ENCODE results near the gene GAGE13. TPM values are rescaled to one million over a fixed set of nuclear protein-coding genes. Genes with fewer than 3 reads are reported as not detected.

GAGE13 gene
- polyA plus RNA-seq, 1 experiment = not detected

Other genes starting within 250 kb of the GAGE13 start
- gene GPKOW, start 207.8 kb upstream of the GAGE13 start, polyA plus RNA-seq (2011; rRNA removed) = 28.2 and 33.1 TPM in 2 replicates
- 0.45 and 0.67 TPM in 2 replicates for gene MAGIX, start 168.8 kb upstream of the GAGE13 start, polyA plus RNA-seq (2011; rRNA removed)
- gene PLP2, start 159.7 kb upstream of the GAGE13 start, polyA plus RNA-seq (2011; rRNA removed) = 217 and 225 TPM in 2 replicates
- 4.0 and 6.9 TPM in 2 replicates for gene PRICKLE3, start 145.2 kb upstream of the GAGE13 start, polyA plus RNA-seq (2011; rRNA removed)
- gene SYP, start 131.4 kb upstream of the GAGE13 start, polyA plus RNA-seq (2011; rRNA removed) = 0.07 and 0.10 TPM in 2 replicates
- gene CACNA1F, start 98.2 kb upstream of the GAGE13 start, polyA plus RNA-seq (2011; rRNA removed) = 0.01 TPM in 1 of 2 replicates, not detected in the other
- gene CCDC22, start 96.1 kb upstream of the GAGE13 start, polyA plus RNA-seq (2011; rRNA removed) = 9.3 and 13.8 TPM in 2 replicates
- 0.12 and 0.18 TPM in 2 replicates for gene FOXP3, start 66.9 kb upstream of the GAGE13 start, polyA plus RNA-seq (2011; rRNA removed)
- gene PPP1R3F, start 61.8 kb upstream of the GAGE13 start, polyA plus RNA-seq (2011; rRNA removed) = 2.5 and 3.5 TPM in 2 replicates
- not detected in 2 replicates for gene GAGE10, start 27.9 kb upstream of the GAGE13 start, polyA plus RNA-seq (2011; rRNA removed)
- gene GAGE12J, start 9.5 kb upstream of the GAGE13 start, polyA plus RNA-seq (2011; rRNA removed) = not detected in 2 replicates
- gene GAGE12C, start 200.6 kb downstream of the GAGE13 start, polyA plus RNA-seq (2011; rRNA removed) = not detected in 2 replicates
- not detected in 2 replicates for gene GAGE12D, start 210.2 kb downstream of the GAGE13 start, polyA plus RNA-seq (2011; rRNA removed)
- gene GAGE12E, start 219.7 kb downstream of the GAGE13 start, polyA plus RNA-seq (2011; rRNA removed) = not detected in 2 replicates
- gene GAGE12F, start 229.3 kb downstream of the GAGE13 start, polyA plus RNA-seq (2011; rRNA removed) = not detected in 2 replicates
- gene GAGE12G, start 238.8 kb downstream of the GAGE13 start, polyA plus RNA-seq (2011; rRNA removed) = not detected in 2 replicates
- gene GAGE12H, start 248.4 kb downstream of the GAGE13 start, polyA plus RNA-seq (2011; rRNA removed) = not detected in 2 replicates